ENCODE results near the gene VSX1.
A peak's percentile ranks its signal among the peaks of the same experiment; 100 is the strongest.

The VSX1 gene

DNA sequence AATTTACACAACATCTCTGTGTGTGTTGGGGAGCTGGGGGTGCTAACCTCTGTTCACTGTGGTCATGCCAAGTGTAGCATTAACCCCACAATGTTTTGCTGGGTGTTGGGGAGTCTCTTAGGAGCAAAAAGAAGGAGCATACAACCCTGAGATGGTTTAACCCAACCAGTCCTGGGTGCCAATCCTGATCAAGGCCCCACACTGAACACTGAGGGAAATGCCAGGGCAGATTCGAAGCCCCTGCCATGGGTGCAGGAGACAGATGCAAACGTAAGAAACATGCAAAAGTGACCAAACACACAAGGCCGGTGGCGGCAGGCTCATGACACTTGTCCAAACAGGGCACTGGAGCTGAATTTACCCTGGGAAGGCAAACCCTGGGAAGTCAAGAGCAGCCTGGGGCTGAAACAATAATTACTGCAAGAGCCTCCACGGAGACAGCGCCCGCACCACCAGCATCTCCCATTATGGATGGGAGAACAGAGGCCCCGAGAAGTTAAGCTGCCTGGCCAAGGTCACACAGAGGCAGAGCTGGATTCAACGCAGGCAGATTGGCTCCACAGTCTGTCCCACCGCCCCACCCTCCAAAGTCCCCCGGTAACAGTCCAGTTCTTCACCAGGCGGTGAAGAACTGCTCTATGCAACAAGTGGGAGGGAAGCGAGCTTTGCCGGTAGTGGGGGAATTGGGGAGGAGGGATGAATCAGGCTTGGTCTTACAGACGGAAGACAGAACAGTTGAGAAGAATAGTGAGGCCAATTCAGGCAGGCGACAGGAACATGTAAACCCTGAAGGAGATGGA is 32.5 kb downstream of the VSX1 start:
- Mint-ChIP-seq H3K27ac (no peak overlapping the region), H3K36me3 (ENCODE audit: low read depth) (peaks cover 10% of the 10 kb centered on the region), H3K4me1 (ENCODE audit: low read depth) (peaks cover 15% of the 10 kb centered on the region), H3K4me3 (no peak overlapping the region), H3K9me3 (no peaks in the 10 kb centered on the region), H3K27me3 (ENCODE audit: low read depth) (no peaks in the 10 kb centered on the region)
- no peak for DNase-seq (ENCODE audit: low spot score)

DNA sequence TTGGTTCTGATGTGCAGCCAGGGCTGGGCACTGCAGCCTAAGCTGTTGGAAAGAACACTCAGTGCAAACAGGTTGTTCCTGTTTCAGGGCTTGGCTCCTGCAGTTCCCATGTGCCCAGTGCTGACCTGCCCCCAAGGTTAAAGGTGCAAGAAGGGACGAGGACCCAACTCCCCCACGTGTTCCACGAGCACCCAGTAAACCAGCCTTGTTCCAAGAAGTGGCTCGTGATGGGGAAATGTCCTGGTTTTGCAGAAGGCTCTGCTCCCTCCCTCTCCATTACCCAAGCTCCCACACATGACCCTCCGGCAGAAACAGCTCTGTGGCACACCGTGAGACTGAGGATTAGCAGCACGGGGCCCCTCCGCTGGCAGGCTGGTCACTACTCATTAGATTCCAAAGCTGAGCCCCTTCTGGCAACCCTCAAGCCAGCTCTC is 33.4 kb downstream of the VSX1 start:
- DNase-seq (ENCODE audit: low spot score), result no peak
- Mint-ChIP-seq H3K27me3 (ENCODE audit: low read depth) (no peaks in the 10 kb centered on the region), H3K4me1 (ENCODE audit: low read depth) (peaks cover 7% of the 10 kb centered on the region), H3K9me3 (no peaks in the 10 kb centered on the region), H3K4me3 (no peak overlapping the region), H3K36me3 (ENCODE audit: low read depth) (peaks cover 5% of the 10 kb centered on the region), H3K27ac (no peak overlapping the region)

DNA sequence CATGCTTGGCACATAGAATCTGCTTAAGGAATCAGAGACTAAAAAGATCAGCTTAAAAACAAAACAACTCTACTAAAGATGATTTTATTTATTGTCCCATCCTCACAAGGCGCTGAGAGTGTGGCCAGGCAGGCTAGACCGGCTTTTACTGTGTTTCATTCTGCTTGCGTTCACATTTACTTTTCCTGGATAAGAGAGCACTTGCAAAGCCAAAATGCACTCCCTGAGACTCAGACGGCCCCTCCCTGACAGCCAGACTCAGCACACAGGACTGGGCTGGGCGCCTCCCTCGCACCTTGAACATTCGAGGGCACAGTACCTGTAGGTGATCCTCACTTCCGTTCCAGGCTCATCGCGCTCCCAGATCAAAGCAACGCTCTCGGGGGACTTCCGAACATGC is 34.2 kb downstream of the VSX1 start:
- Mint-ChIP-seq H3K36me3 (ENCODE audit: low read depth) (peaks cover 7% of the 10 kb centered on the region), H3K9me3 (no peaks in the 10 kb centered on the region), H3K4me1 (ENCODE audit: low read depth) (peaks cover 8% of the 10 kb centered on the region), H3K27ac (no peak overlapping the region), H3K4me3 (no peak overlapping the region), H3K27me3 (ENCODE audit: low read depth) (no peaks in the 10 kb centered on the region)
- no peak for DNase-seq (ENCODE audit: low spot score)

DNA sequence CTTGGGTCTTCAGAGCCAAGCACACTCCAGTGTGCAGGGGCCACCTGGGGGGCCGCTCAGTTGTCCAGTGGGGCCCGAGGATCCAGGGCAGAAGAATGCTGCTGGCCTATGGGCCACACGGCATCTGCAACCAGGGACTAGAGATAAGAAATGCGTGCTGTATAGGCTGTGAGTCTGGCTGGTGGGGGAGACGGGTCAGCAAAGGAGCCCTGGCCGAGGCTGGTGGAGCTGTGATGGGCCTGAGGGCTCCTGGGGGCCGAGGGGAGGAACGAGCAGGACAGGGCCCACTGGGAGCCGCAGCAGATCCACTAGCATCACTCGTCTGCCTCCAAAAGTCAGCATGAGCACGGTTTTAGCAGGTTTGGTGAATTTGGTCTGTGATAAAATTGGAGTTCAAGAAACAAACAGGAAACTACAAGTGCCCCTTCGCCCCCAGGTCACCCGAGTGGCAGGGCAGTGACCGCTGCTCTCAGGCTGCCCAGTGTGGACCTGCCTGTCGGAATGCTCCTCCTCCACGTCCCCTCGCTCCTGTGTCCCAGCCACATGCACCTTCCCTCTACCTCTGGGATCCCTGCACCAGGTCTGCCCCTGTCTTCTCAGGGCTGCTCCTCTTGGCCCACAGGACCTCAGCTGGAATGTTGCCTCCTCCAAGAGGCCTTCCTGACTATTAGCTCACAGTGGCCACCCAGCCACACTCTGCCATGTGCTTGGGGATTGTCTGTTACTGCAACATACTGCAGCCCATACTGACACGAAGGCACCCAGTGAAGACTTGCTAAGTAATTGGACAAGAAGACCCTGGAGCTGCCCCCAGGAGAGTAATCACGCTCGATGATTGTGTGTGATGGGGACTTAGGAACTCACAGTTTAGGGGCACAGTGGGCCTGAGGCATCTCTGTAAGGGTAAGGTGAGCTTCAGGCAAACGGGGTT is 34.9 kb downstream of the VSX1 start:
- Mint-ChIP-seq H3K36me3 (ENCODE audit: low read depth) (peaks cover 7% of the 10 kb centered on the region), H3K9me3 (no peaks in the 10 kb centered on the region), H3K4me3 (no peak overlapping the region), H3K4me1 (ENCODE audit: low read depth) (peaks cover 13% of the 10 kb centered on the region), H3K27me3 (ENCODE audit: low read depth) (no peaks in the 10 kb centered on the region), H3K27ac (no peak overlapping the region)
- DNase-seq (ENCODE audit: low spot score), result no peak

DNA sequence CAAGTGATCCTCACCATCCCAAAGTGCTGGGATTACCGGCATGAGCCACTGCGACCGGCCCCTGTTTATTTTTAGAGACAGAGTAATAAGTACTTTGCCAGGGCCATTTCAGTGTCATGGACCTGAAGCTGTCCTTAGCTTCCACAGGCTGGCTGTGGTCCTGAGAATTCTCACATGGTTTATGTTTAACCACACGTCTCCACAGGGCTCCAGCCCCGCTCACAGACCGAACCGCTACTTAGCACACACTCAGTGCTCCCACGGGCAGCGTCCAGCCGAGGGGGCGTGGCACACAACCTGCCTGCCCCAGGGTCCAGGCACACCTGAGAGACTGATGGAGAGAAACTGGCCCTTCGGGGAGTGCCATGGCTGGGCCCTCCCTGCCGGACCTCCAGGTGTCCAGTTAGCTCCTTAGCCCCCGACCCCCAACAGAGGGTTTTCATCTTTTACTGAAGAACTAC is 35.7 kb downstream of the VSX1 start:
- no peak overlapping the region for H3K27ac Mint-ChIP-seq
- no peaks in the 10 kb centered on the region for H3K27me3 Mint-ChIP-seq (ENCODE audit: low read depth)
- H3K9me3 Mint-ChIP-seq, result no peaks in the 10 kb centered on the region
- peaks cover 13% of the 10 kb centered on the region for H3K4me1 Mint-ChIP-seq (ENCODE audit: low read depth)
- H3K36me3 Mint-ChIP-seq (ENCODE audit: low read depth), result peaks cover 7% of the 10 kb centered on the region
- no peak for DNase-seq (ENCODE audit: low spot score)
- no peak overlapping the region for H3K4me3 Mint-ChIP-seq

DNA sequence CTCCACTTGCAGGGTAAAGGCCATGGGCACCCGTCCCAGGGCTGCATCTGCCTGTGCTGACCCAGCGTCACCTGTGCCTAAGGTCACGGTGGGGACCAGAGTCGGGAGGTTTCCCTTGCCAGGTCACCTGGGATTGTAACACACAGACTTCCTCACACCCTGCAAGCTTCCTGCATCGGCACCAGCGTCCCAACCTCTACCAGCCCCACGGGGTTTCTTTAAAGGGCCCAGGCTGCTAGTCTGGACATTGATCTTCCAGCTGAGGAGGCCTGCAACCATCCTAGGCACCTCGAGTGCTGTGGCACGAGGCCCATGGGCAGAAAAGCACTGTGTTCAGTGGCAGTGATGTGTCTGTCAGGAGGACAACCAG is 36.6 kb downstream of the VSX1 start:
- Mint-ChIP-seq H3K27me3 (ENCODE audit: low read depth) (no peaks in the 10 kb centered on the region), H3K27ac (no peak overlapping the region)

DNA sequence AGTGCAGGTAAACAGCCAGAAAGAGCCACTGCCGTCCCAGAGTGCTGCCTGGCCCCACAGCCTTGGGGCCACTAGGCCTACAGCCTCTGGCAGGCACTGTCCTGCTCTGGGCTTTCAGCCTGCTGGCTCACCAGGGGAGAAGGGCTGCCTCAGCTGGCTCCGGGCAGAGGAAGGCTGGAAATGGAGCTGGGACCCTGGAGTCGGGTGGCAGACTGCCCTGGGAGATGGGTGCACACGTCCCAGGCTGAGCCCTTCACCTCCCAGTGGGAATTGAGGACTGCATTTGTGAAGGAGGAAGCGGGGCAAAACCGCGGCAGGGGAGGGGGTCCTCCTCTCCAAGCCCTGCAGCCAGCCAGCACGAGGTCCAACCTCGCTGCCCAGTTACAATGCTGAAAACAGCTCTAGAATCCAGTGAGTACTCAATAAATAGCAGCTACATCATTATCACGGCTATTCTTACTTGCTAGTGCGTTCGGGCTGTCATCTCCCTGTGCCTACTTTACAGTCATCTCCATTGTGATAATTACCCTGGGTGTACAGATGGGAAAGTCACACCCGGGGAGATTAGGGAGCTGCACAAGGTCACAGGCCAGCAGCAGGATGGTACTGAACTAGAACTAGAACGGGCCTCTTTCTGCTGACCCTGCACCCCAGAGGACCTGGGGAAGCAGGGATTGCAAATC is 37.1 kb downstream of the VSX1 start:
- H3K9me3 Mint-ChIP-seq, result no peaks in the 10 kb centered on the region
- H3K36me3 Mint-ChIP-seq (ENCODE audit: low read depth), result peaks cover 7% of the 10 kb centered on the region
- H3K4me1 Mint-ChIP-seq (ENCODE audit: low read depth), result peaks cover 11% of the 10 kb centered on the region
- no peak overlapping the region for H3K27ac Mint-ChIP-seq
- H3K4me3 Mint-ChIP-seq, result no peak overlapping the region
- DNase-seq (ENCODE audit: low spot score), result no peak
- no peaks in the 10 kb centered on the region for H3K27me3 Mint-ChIP-seq (ENCODE audit: low read depth)

More for the DNA sequence above, 36.6 kb downstream of the VSX1 start:
- no peak overlapping the region for H3K4me3 Mint-ChIP-seq
- H3K36me3 Mint-ChIP-seq (ENCODE audit: low read depth), result peaks cover 7% of the 10 kb centered on the region
- peaks cover 11% of the 10 kb centered on the region for H3K4me1 Mint-ChIP-seq (ENCODE audit: low read depth)
- no peak for DNase-seq (ENCODE audit: low spot score)
- H3K9me3 Mint-ChIP-seq, result no peaks in the 10 kb centered on the region

DNA sequence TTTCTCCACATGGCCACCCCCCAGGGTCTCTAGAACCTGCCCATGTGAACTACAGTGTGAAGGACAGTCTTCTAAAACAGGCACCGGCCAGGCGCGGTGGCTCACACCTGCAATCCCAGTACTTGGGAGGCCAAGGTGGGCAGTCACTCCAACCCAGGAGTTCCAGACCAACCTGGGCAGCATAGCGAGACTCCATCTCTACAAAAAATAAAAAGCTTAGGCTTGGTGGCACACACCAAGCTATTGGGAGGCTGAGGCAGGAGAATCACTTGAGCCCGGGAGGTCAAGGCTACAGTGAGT is 37.7 kb downstream of the VSX1 start:
- Mint-ChIP-seq H3K4me3 (no peak overlapping the region), H3K27ac (peak overlapping the region; percentile 55), H3K4me1 (ENCODE audit: low read depth) (peaks cover 11% of the 10 kb centered on the region), H3K27me3 (ENCODE audit: low read depth) (no peaks in the 10 kb centered on the region), H3K9me3 (no peaks in the 10 kb centered on the region), H3K36me3 (ENCODE audit: low read depth) (peaks cover 7% of the 10 kb centered on the region)
- no peak for DNase-seq (ENCODE audit: low spot score)

DNA sequence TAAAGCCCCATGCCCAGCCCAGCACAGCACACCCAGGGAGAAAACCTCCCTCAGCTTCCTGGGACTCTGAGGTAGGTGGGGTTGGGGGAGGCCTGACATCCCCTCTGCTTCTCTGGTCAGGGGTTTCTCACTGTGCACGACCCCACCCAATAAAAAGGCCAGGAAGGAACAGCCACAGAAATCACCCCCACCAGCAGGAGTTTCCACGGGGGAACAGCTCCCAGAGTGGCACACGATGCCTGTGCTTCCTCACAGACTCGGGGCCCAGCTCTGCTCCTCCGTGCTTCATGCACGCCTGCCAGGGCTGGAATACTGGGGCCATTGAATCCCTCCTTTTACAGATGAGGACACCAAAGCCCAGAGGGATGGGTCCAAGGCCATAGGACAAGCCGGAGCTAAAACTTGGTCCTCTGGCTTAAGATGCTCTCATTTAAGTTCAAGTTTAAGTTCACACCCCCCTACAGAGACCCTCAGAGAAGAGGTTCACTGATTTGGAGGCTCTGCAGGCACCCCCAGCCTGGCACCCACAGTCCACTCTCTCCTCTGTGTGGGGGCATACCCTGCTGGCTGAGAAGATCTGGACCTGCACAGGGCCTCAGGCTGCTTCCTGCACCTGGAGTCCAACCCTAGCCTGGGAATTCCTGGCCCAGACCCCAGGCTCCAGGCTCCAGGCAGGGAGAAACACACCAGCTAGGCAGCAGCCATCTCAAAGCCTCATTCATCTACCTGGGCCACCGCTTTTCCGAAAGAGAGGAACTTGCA is 38.3 kb downstream of the VSX1 start:
- Mint-ChIP-seq H3K27me3 (ENCODE audit: low read depth) (no peaks in the 10 kb centered on the region), H3K27ac (peak overlapping the region; percentile 55), H3K4me1 (ENCODE audit: low read depth) (peaks cover 9% of the 10 kb centered on the region), H3K9me3 (no peaks in the 10 kb centered on the region), H3K4me3 (no peak overlapping the region), H3K36me3 (ENCODE audit: low read depth) (peaks cover 7% of the 10 kb centered on the region)
- DNase-seq (ENCODE audit: low spot score), result no peak

DNA sequence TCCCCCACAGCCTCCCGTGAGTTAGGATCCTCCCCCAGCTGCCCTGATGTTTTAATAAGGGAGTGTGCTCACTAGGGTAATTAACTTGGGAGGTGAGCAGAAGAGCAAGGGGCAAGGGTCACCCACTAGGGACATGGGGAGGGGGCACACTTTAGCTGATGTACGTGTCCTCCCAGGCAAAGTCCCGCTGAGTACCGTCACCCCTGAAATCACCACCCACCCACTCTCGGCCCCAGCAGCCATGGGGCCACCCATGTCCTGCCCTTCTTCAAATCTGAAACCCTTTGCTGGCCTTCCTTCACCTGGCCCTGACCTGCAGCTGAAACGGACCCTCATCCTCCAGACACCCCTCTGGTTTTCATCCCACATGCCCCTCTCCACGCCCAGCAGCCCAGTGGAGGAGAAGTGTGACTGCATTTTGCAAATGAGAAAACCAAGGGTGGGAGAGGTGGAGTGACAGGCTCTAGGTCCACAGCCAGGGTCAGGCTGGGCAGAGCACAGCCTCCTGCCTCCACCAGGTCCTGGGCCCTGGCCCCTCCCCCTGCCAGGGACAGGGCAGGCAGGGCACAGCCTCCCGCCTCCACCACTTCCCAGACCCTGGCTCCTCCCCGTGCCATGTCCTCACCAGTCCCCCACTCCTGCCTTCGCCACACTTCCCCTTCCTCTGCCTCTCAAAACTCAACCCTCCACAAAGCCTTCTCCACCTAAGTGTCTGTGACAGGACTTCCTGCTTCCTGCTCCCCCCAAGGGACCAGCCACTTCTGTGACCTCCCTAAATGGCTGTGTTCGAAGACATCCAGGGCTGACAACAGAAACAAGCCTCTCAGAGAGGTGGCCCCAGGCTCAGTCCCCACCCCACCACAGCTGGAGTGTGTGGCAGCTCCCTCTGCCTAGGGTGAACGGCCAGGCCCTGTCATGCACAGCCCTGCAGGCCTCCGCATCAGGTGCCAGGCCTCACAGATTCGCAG is 39.1 kb downstream of the VSX1 start:
- Mint-ChIP-seq H3K9me3 (no peaks in the 10 kb centered on the region), H3K4me1 (ENCODE audit: low read depth) (peaks cover 14% of the 10 kb centered on the region), H3K27ac (peak overlapping the region; percentile 96), H3K27me3 (ENCODE audit: low read depth) (no peaks in the 10 kb centered on the region), H3K36me3 (ENCODE audit: low read depth) (peaks cover 7% of the 10 kb centered on the region), H3K4me3 (peak overlapping the region; percentile 73)
- no peak for DNase-seq (ENCODE audit: low spot score)

DNA sequence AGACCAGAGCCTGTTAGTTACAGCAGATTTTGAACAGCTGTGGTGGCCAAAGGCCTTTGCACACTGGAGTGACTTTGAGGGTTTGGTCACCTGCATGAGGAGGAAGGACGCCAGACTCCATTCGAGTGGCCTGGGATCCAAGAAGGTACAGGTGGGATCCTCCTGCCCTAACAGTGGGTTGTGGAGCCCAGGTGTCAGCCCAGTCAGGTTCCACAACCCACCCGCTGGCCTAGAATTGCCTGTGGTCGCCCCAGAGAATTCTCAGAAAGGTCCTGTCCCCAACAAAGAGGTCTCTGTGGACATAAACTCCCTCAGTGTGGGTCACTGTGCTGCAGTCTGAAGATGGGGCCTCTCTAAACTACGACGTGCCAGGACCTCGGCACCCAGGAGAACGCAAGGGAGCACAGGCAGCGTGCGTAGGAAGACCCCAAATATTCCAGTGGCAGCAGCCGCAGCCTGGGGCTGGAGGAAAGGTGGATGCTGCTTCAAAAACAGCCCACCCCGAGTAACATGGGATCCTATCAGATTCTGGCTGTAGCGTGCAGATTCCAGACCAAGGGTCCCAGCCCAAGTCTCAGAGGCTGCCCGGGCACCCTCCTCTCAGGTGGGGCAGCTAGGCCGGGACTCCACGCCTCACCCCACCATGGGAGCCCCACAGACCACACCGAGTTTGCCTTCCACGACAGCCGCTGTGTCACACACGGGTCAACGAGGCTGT is 40.0 kb downstream of the VSX1 start:
- DNase-seq (ENCODE audit: low spot score), result no peak
- Mint-ChIP-seq H3K4me1 (ENCODE audit: low read depth) (peaks cover 22% of the 10 kb centered on the region), H3K36me3 (ENCODE audit: low read depth) (peaks cover 7% of the 10 kb centered on the region), H3K27ac (peak overlapping the region; percentile 96), H3K9me3 (no peaks in the 10 kb centered on the region), H3K4me3 (no peak overlapping the region), H3K27me3 (ENCODE audit: low read depth) (no peaks in the 10 kb centered on the region)

DNA sequence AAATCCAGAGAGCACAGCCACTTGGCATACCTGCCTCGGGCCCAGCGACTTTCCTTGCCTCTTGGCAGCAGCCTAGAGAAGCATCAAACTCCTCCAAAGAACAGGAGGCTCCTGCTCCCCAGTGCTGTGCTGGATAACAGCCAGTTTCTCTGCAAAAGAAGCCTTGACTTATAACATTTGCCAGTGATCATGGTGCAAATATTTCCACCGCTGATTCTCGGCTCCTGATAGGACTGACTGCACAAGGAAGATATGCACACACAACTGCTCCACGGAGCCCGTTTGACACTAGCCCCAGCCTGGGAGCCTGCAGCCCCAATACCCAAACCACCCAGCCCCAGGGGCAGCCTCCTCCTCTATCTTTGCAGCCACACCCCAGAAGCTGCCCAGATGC is 41.5 kb downstream of the VSX1 start:
- Mint-ChIP-seq H3K36me3 (ENCODE audit: low read depth) (peaks cover 6% of the 10 kb centered on the region), H3K27me3 (ENCODE audit: low read depth) (no peaks in the 10 kb centered on the region), H3K9me3 (no peaks in the 10 kb centered on the region), H3K4me1 (ENCODE audit: low read depth) (peaks cover 37% of the 10 kb centered on the region), H3K4me3 (no peak overlapping the region), H3K27ac (no peak overlapping the region)
- no peak for DNase-seq (ENCODE audit: low spot score)

All from T-helper 2 cell treated with Interferon-gamma antibody and Interleukin-4, amounts not matched to agents 5 μg/mL and 100 μg/mL, for 36 hours (primary cell).